Uterus (tissue), 4 donors: ENCODE results near the gene ENO1. TPM values are rescaled to one million over a fixed set of nuclear protein-coding genes. Genes with fewer than 3 reads are reported as not detected.

Experiments used
- DNase-seq, 2 donors: peaks; one replicate each; pipeline ENCODE4 v3.0.0-alpha.2; 2019 to 2020
- H3K27ac ChIP-seq, 2 donors: fragments of 200-600 bp; sonication (generic); 1 replicate in 1 of 2; 2 replicates in 1 of 2; pipeline ENCODE4 v1.5.1; 2016 to 2018
- H3K27me3 ChIP-seq, 2 donors: fragments of 200-600 bp; sonication (generic); one replicate each; pipeline ENCODE4 v1.5.1; 2018 to 2019; ENCODE audit warnings: control low read depth in 1 of 2
- H3K36me3 ChIP-seq, 2 donors: fragments of 200-600 bp; sonication (generic); one replicate each; pipeline ENCODE4 v1.5.1; 2019; ENCODE audit warnings: control low read depth in 1 of 2
- H3K4me1 ChIP-seq, 2 donors: fragments of 200-600 bp; sonication (generic); one replicate each; pipeline ENCODE4 v1.5.1; 2018 to 2019; ENCODE audit warnings: control low read depth in 1 of 2
- H3K4me3 ChIP-seq, 2 donors: fragments of 200-600 bp; sonication (generic); 1 replicate in 1 of 2; 2 replicates in 1 of 2; pipeline ENCODE4 v1.5.1; 2018 to 2019; ENCODE audit warnings: mild to moderate bottlenecking in 1 of 2
- H3K9me3 ChIP-seq, 2 donors: fragments of 200-600 bp; sonication (generic); one replicate each; pipeline ENCODE4 v1.5.1; 2019; ENCODE audit warnings: control low read depth in 1 of 2
- POLR2A ChIP-seq, 2 donors: fragments of 450-650 bp; IDR thresholded peaks; one replicate each; pipeline ENCODE4 v1.6.1; 2016; ENCODE audit warnings: antibody characterized with exemption in 2 of 2, mild to moderate bottlenecking in 1 of 2, moderate library complexity in 1 of 2
- intact Hi-C: fragments of 100-400 bp; cut with DNase I; formaldehyde crosslinking; loops from one replicate; pipeline ENCODE4 v1.15.1; 2023; ENCODE audit warnings: low total_unique reads
- total RNA-seq, 4 donors: library from RNA; depleted of rRNA in 3 of 4; stranded (reverse); fragments of >200 nt in 3 of 4; gene quantifications; one replicate each; pipeline versions ENCODE4 v1.1.0 to v1.2.4, GENCODE V29; 2014 to 2023
- TF ChIP-seq, protein P1 (sequence below), 4 experiments: fragments of 200-600 bp in 2 of 4; fragments of 450-650 bp in 2 of 4; sonication (generic) in 2 of 4; IDR thresholded peaks; one replicate each; pipeline ENCODE4 v1.5.1; 2016 to 2019; ENCODE audit warnings: antibody characterized with exemption in 4 of 4, mild to moderate bottlenecking in 2 of 4, moderate library complexity in 1 of 4
- donor health status: DM: yes; HTN: yes; CAD: no.

Gene ENO1
- total RNA-seq, 4 donors from 2014 or later = 123 to 358 (median 225) TPM

DNA sequence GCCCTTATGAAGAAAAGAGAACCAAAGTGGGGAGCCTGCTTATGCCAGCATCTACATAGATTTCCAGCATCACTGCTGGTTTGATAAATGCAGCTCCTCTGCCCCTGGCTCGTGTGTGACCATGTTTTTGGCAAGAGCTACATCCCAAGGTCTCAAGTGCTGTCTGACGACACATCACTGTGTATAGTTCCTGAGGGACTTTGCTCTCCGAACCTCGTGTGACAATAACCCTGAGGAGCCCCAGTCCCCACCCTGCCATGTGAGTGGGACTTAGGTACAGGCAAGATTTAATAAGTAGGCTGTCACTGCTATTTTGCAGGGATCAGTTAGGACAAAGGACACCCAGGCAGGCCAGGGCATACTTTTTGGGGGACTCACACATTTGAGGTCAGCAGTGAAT is 32.2 kb downstream of the ENO1 start:
- Histone ChIP-seq H3K9me3 (no peaks in the 10 kb centered on the region), H3K4me3 (no peak overlapping the region), H3K4me1 (no peaks in the 10 kb centered on the region), H3K36me3 (no peaks in the 10 kb centered on the region), H3K27me3 (no peaks in the 10 kb centered on the region), H3K27ac (no peak overlapping the region)
- TF ChIP-seq POLR2A (IDR thresholded peaks at IDR 0.05) = no peak
- TF ChIP-seq, protein P1, sequence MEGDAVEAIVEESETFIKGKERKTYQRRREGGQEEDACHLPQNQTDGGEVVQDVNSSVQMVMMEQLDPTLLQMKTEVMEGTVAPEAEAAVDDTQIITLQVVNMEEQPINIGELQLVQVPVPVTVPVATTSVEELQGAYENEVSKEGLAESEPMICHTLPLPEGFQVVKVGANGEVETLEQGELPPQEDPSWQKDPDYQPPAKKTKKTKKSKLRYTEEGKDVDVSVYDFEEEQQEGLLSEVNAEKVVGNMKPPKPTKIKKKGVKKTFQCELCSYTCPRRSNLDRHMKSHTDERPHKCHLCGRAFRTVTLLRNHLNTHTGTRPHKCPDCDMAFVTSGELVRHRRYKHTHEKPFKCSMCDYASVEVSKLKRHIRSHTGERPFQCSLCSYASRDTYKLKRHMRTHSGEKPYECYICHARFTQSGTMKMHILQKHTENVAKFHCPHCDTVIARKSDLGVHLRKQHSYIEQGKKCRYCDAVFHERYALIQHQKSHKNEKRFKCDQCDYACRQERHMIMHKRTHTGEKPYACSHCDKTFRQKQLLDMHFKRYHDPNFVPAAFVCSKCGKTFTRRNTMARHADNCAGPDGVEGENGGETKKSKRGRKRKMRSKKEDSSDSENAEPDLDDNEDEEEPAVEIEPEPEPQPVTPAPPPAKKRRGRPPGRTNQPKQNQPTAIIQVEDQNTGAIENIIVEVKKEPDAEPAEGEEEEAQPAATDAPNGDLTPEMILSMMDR (IDR thresholded peaks at IDR 0.05) = no peak
- intact Hi-C loops = no loop called here
- DNase-seq = no peak

DNA sequence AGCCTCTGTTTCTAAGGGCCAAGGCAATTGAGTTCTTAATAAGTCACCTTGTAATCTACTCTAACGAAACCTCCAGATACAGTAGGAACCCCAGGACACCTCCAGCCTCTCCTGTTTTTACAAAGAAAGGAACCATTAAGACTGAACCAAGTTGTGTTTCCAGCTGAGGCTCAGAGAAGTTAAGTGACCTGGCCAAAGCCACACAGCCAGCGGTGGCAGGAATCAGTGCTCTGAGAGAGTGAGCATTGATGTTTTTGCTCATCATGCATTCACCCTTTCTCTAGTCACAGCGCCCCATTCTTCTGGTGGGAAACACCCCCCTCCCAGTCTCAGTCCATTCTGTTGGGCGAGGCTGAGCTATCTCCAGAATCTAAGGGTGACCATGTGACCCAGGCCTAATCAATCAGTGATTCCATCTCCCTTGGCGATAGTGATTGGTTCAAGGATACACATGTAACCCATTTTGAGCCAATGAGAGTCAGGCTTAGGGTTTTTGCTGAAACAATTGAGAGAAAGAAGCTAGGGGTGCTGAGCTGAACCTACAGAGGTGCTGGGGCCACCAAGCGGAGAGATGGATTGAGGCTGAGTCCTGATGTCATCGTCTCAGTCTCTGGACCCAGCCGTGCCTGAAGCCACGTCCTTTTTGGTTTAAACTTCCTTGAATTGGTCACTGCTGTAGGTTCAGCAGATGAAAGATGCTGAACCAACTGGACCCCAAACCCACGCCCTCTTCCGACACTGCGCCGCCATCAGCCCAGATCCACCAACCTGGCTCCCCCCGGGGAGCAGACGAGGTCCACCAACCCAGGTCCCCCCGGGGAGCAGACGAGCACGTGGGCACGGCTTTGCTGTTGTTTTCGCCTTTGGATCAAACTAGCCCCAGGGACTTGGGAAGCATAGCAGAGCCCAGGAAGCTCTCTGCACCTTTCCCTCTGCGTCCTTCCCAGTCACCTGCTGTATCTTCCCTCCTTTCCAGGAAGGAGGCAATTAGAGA is 33.1 kb downstream of the ENO1 start:
- intact Hi-C loops = no loop called here
- H3K4me1 ChIP-seq = no peaks in the 10 kb centered on the region
- H3K9me3 ChIP-seq = no peaks in the 10 kb centered on the region
- no peaks in the 10 kb centered on the region for H3K27me3 ChIP-seq
- TF ChIP-seq POLR2A (IDR thresholded peaks at IDR 0.05) = no peak
- TF ChIP-seq, protein P1 (IDR thresholded peaks at IDR 0.05) = no peak
- H3K4me3 ChIP-seq = no peak overlapping the region
- no peaks in the 10 kb centered on the region for H3K36me3 ChIP-seq
- DNase-seq = no peak
- H3K27ac ChIP-seq = no peak overlapping the region

DNA sequence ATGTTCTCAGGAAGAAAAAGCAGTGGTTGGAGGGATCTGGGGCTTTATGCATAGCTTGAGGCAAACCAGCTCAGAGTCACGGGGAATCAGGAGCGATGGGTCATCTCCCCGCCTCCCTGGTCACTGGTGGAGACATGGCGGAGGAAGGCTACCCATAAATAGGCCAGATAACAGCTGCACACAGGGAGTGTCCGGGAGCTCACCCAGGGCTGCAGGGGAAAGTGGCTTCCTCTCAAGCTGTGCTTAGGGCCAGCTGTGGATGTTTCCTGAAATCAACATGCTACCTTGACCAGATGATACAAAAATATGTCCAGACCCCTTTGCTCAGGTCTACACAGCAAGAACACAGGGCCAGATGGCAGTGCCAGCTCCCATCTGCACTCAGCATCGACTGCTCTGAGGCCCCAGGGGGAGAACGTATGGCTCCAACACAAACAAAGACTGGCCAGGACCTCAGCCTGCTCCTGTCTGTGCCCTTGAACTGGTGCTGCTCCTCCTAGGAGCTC is 33.9 kb downstream of the ENO1 start:
- H3K4me3 ChIP-seq = no peak overlapping the region
- no peaks in the 10 kb centered on the region for H3K36me3 ChIP-seq
- H3K27me3 ChIP-seq = no peaks in the 10 kb centered on the region
- H3K27ac ChIP-seq = no peak overlapping the region
- peak in 1 of 2 donors; percentile 38 for DNase-seq
- TF ChIP-seq, protein P1 (IDR thresholded peaks at IDR 0.05) = no peak
- TF ChIP-seq POLR2A (IDR thresholded peaks at IDR 0.05) = no peak
- intact Hi-C loops = no loop called here
- H3K4me1 ChIP-seq = no peaks in the 10 kb centered on the region
- no peaks in the 10 kb centered on the region for H3K9me3 ChIP-seq

DNA sequence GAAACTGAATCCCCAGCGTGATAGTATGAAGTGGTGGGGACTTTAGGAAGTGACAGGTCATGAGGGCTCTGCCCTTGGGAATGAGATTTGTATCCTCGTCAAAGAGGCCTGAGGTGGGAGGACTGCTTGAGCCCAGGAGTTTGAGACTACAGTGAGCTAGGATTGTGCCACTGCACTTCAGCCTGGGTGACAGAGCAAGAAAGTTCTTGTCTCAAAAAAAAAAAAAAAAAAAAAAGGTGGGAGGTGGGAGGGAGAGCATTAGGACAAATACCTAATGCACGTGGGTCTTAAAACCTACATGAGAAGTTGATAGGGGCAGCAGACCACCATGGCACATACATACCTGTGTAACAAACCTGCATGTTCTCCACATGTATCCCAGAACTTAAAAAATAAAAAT is 37.1 kb downstream of the ENO1 start:
- no peak for TF ChIP-seq POLR2A (IDR thresholded peaks at IDR 0.05)
- TF ChIP-seq, protein P1 (IDR thresholded peaks at IDR 0.05) = no peak
- no peaks in the 10 kb centered on the region for H3K4me1 ChIP-seq

DNA sequence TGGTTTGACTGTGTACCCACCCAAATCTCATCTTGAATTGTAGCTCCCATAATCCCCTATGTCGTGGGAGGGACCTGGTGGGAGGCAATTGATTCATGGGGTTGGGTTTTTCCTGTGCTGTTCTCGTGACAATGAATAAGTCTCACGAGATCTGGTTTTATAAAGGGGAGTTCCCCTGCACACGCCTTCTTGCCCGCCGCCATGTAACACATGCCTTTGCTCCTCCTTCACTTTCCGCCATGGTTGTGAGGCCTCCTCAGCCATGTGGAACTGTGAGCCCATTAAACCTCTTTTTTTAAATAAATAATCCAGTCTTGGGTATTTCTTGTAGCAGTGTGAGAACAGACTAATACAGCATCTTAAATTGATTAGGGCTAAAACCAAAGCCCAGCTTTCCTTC is 38.5 kb downstream of the ENO1 start:
- TF ChIP-seq, protein P1 (IDR thresholded peaks at IDR 0.05) = no peak
- TF ChIP-seq POLR2A (IDR thresholded peaks at IDR 0.05) = no peak
- intact Hi-C loops = no loop called here
- DNase-seq = no peak

More for the DNA sequence above, 37.1 kb downstream of the ENO1 start:
- Histone ChIP-seq H3K36me3 (no peaks in the 10 kb centered on the region), H3K9me3 (no peaks in the 10 kb centered on the region), H3K27ac (no peak overlapping the region), H3K27me3 (no peaks in the 10 kb centered on the region), H3K4me3 (no peak overlapping the region)
- no peak for DNase-seq
- intact Hi-C loops = no loop called here

More for the DNA sequence above, 38.5 kb downstream of the ENO1 start:
- Histone ChIP-seq H3K27me3 (no peaks in the 10 kb centered on the region), H3K27ac (no peak overlapping the region), H3K36me3 (no peaks in the 10 kb centered on the region), H3K9me3 (no peaks in the 10 kb centered on the region), H3K4me3 (no peak overlapping the region), H3K4me1 (no peaks in the 10 kb centered on the region)
